Keratinocyte (primary cell): ENCODE results near the gene ALOX12B. TPM values are rescaled to one million over a fixed set of nuclear protein-coding genes. Genes with fewer than 3 reads are reported as not detected.

Source experiments
- DNase-seq: peaks from one replicate; pipeline ENCODE4 v3.0.0-alpha.2; 2011; ENCODE audit warnings: low read depth, missing footprints, low spot score
- FAIRE-seq: peaks from 2 replicates; lab custom pipeline; 2011; peaks lifted over from hg19 to GRCh38; lab: Jason Lieb, UNC
- H2AFZ ChIP-seq: 2 replicates; pipeline ENCODE4 v1.6.0; 2012; ENCODE audit warnings: low read length, control low read depth, inconsistent platforms; ENCODE audit not compliant: control insufficient read depth
- H3K27ac ChIP-seq: 2 replicates; pipeline ENCODE4 v1.5.1; 2011; ENCODE audit warnings: low read length; ENCODE audit not compliant: control insufficient read depth, insufficient read depth
- H3K27me3 ChIP-seq: 3 replicates; pipeline ENCODE4 v1.6.0; 2011; ENCODE audit warnings: low read length; ENCODE audit not compliant: control insufficient read depth, insufficient read depth; ENCODE audit errors: extremely low read depth
- H3K36me3 ChIP-seq, 2 experiments: 2 replicates in 1 of 2; 3 replicates in 1 of 2; pipeline ENCODE4 v1.5.1; 2011; ENCODE audit warnings: low read length in 2 of 2, mild to moderate bottlenecking in 1 of 2; ENCODE audit not compliant: control insufficient read depth in 2 of 2, insufficient read depth in 2 of 2; ENCODE audit errors: extremely low read depth in 1 of 2
- H3K4me1 ChIP-seq: 3 replicates; pipeline ENCODE4 v1.5.1; 2011; ENCODE audit warnings: low read length; ENCODE audit not compliant: control insufficient read depth, insufficient read depth; ENCODE audit errors: extremely low read depth
- H3K4me2 ChIP-seq: 3 replicates; pipeline ENCODE4 v1.6.0; 2011; ENCODE audit warnings: low read depth, low read length; ENCODE audit not compliant: control insufficient read depth, insufficient read depth; ENCODE audit errors: extremely low read depth
- H3K4me3 ChIP-seq, 3 experiments: fragments of 200-600 bp in 1 of 3; sonication (generic) in 1 of 3; 2 replicates in 2 of 3; 3 replicates in 1 of 3; pipeline ENCODE4 v1.5.1; 2011 to 2016; ENCODE audit warnings: low read length in 3 of 3, mild to moderate bottlenecking in 3 of 3, control low read depth in 2 of 3, inconsistent platforms in 1 of 3, low read depth in 1 of 3, mixed read lengths in 1 of 3, mixed run types in 1 of 3, moderate library complexity in 1 of 3; ENCODE audit not compliant: control insufficient read depth in 2 of 3, insufficient read depth in 2 of 3; ENCODE audit errors: extremely low read depth in 1 of 3
- H3K79me2 ChIP-seq: 2 replicates; pipeline ENCODE4 v1.6.0; 2012; ENCODE audit warnings: low read length; ENCODE audit not compliant: control insufficient read depth, insufficient read depth
- H3K9ac ChIP-seq: 3 replicates; pipeline ENCODE4 v1.6.0; 2011; ENCODE audit warnings: low read length; ENCODE audit not compliant: control insufficient read depth, insufficient read depth; ENCODE audit errors: extremely low read depth
- H3K9me1 ChIP-seq: 3 replicates; pipeline ENCODE4 v1.6.0; 2011; ENCODE audit warnings: low read length; ENCODE audit not compliant: control insufficient read depth, insufficient read depth; ENCODE audit errors: extremely low read depth
- H3K9me3 ChIP-seq: 2 replicates; pipeline ENCODE4 v1.5.1; 2012; ENCODE audit warnings: low read depth, low read length; ENCODE audit not compliant: control insufficient read depth
- H4K20me1 ChIP-seq: 3 replicates; pipeline ENCODE4 v1.6.0; 2011; ENCODE audit warnings: low read length; ENCODE audit not compliant: control insufficient read depth, insufficient read depth; ENCODE audit errors: extremely low read depth
- CTCF ChIP-seq, 3 experiments: IDR thresholded peaks in 1 of 3; conservative IDR thresholded peaks in 1 of 3; optimal IDR thresholded peaks in 1 of 3; 2 replicates in 2 of 3; 3 replicates in 1 of 3; pipeline versions ENCODE3 to v1.5.1; 2011; ENCODE audit warnings: low read length in 3 of 3, mild to moderate bottlenecking in 3 of 3, moderate library complexity in 2 of 3, control low read depth in 1 of 3, inconsistent platforms in 1 of 3; ENCODE audit not compliant: insufficient read depth in 2 of 3; ENCODE audit errors: extremely low read depth in 1 of 3
- EZH2 ChIP-seq: IDR thresholded peaks from one replicate; pipeline ENCODE4 v1.6.1; 2012; ENCODE audit warnings: inconsistent platforms, mild to moderate bottlenecking, low read length, moderate library complexity
- dilution Hi-C: fragments of 300-500 bp; cut with MboI; formaldehyde crosslinking; loops from one replicate; pipeline ENCODE4 v1.7.0; 2020; ENCODE audit warnings: low sequenced_read_pairs; ENCODE audit not compliant: extremely low pct_ligation_motif_present
- polyA plus RNA-seq, 5 experiments: library from polyadenylated mRNA; depleted of rRNA in 3 of 5; stranded (reverse) in 3 of 5; stranded (forward) in 1 of 5; unstranded in 1 of 5; fragments of >200 nt; gene quantifications; 1 replicate in 1 of 5; 2 replicates in 3 of 5; 3 replicates in 1 of 5; pipeline versions ENCODE4 v1.2.1 to v1.2.3, GENCODE V29; 2011 to 2012; ENCODE audit warnings: missing spikeins in 2 of 5, low read depth in 1 of 5, low replicate concordance in 1 of 5

Gene ALOX12B
- polyA plus RNA-seq, 1 donor (not counting 4 experiments of a cell fraction or from before 2014, with no cell fraction given), result 0.47 TPM

- H3K9me3 ChIP-seq, result no peaks in the 10 kb centered on the region
- H3K36me3 ChIP-seq, result peaks cover 0 to 17% of the 10 kb centered on the region in 2 experiments
- no peak for DNase-seq
- FAIRE-seq, result no peak
- no peak for TF ChIP-seq EZH2
- no peak for TF ChIP-seq CTCF (optimal IDR thresholded peaks at IDR 0.05 in 1 of 3, IDR thresholded peaks at IDR 0.05 in 1 of 3, conservative IDR thresholded peaks at IDR 0.05 in 1 of 3; ENCODE audit: extremely low read depth in 1 of 3, insufficient read depth in 2 of 3, low read length in 3 of 3)
- H3K27me3 ChIP-seq, result no peaks in the 10 kb centered on the region
- no peak overlapping the region for H3K9ac ChIP-seq
- H3K79me2 ChIP-seq, result no peaks in the 10 kb centered on the region
- no peak overlapping the region for H3K4me2 ChIP-seq
- peaks cover 15% of the 10 kb centered on the region for H3K4me1 ChIP-seq
- dilution Hi-C loops, result no loop called here
- H3K9me1 ChIP-seq, result no peaks in the 10 kb centered on the region
- no peak overlapping the region for H3K27ac ChIP-seq
- no peak overlapping the region for H2AFZ ChIP-seq
- H3K4me3 ChIP-seq, result no peak overlapping the region
- no peaks in the 10 kb centered on the region for H4K20me1 ChIP-seq
These were observed 42.4 kb downstream of the ALOX12B start for GRCh38 chr17:8044819-8045810.

- H3K4me2 ChIP-seq, result no peak overlapping the region
- no peaks in the 10 kb centered on the region for H3K27me3 ChIP-seq
- H3K9me1 ChIP-seq, result no peaks in the 10 kb centered on the region
- peak; percentile 32 for FAIRE-seq
- no peak for TF ChIP-seq CTCF (optimal IDR thresholded peaks at IDR 0.05 in 1 of 3, IDR thresholded peaks at IDR 0.05 in 1 of 3, conservative IDR thresholded peaks at IDR 0.05 in 1 of 3; ENCODE audit: extremely low read depth in 1 of 3, insufficient read depth in 2 of 3, low read length in 3 of 3)
- TF ChIP-seq EZH2, result no peak
- H3K9ac ChIP-seq, result no peak overlapping the region
- H3K79me2 ChIP-seq, result no peaks in the 10 kb centered on the region
- peaks cover 25% of the 10 kb centered on the region for H3K4me1 ChIP-seq
- peaks cover 0 to 11% of the 10 kb centered on the region in 2 experiments for H3K36me3 ChIP-seq
- H2AFZ ChIP-seq, result no peak overlapping the region
- no peaks in the 10 kb centered on the region for H4K20me1 ChIP-seq
- no peak for DNase-seq
- no peaks in the 10 kb centered on the region for H3K9me3 ChIP-seq
- no peak overlapping the region for H3K27ac ChIP-seq
- dilution Hi-C loops, result no loop called here
- no peak overlapping the region for H3K4me3 ChIP-seq
These were observed 45.5 kb downstream of the ALOX12B start for GRCh38 chr17:8041979-8042378.
